Rectal smooth muscle tissue (tissue), 1 donor: ENCODE measurements around the gene SPEF1.
"Not testable (repeated sequence)": the region's sequence is repeated elsewhere in the genome, so short reads cannot be mapped to it uniquely, and the experiment has no call there.

ENCODE experiments used
- H3K27ac ChIP-seq: one replicate; pipeline ENCODE4 v1.7.0; 2013; ENCODE audit warnings: low read depth, low read length, inconsistent platforms
- H3K27me3 ChIP-seq: one replicate; pipeline ENCODE4 v1.7.0; 2013; ENCODE audit warnings: low read length; ENCODE audit not compliant: control insufficient read depth, insufficient read depth
- H3K36me3 ChIP-seq: one replicate; pipeline ENCODE4 v1.7.0; 2013; ENCODE audit warnings: low read length; ENCODE audit not compliant: control insufficient read depth, insufficient read depth
- H3K4me1 ChIP-seq: one replicate; pipeline ENCODE4 v1.7.0; 2013; ENCODE audit warnings: low read length; ENCODE audit not compliant: control insufficient read depth, insufficient read depth
- H3K4me3 ChIP-seq: one replicate; pipeline ENCODE4 v1.7.0; 2013; ENCODE audit warnings: low read length
- H3K9ac ChIP-seq: one replicate; pipeline ENCODE4 v1.7.0; 2013; ENCODE audit warnings: low read length

Gene SPEF1

DNA sequence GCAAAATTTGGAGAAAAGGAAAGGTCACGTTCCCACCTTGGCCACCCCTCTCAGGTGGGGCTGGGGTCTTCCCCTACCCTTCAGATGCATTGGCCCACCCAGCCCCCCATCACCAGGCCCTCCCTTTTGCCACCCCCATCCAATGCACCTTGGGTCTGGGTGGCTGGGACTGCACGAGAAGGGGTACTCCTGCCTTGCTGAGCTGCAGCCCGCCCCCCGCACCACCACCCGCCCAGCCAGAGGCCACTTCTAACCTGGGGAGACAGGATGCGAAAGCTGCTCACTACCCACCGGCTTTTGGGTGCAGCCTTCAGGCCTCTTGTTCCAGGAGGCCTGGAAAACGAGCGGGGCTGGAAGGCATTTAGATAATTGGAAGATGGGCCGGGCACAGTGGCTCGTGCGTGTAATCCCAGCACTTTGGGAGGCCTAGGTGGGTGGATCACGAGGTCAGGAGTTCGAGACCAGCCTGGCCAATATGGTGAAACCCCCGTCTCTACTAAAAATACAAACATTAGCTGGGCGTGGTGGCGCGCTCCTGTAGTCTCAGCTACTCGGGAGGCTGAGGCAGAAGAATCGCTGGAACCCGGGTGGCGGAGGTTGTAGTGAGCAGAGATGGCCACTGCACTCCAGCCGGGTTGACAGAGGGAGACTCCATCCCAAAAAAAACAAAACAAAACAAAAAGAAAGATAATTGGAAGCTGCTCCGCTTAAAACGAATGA is 13.6 kb upstream of the SPEF1 start:
- no peak overlapping the region for H3K9ac ChIP-seq
- peaks cover 9% of the 10 kb centered on the region for H3K4me1 ChIP-seq
- H3K27ac ChIP-seq, result peak overlapping the region; percentile 100
- no peaks in the 10 kb centered on the region for H3K36me3 ChIP-seq
- peak overlapping the region; percentile 97 for H3K4me3 ChIP-seq
- H3K27me3 ChIP-seq, result no peaks in the 10 kb centered on the region

DNA sequence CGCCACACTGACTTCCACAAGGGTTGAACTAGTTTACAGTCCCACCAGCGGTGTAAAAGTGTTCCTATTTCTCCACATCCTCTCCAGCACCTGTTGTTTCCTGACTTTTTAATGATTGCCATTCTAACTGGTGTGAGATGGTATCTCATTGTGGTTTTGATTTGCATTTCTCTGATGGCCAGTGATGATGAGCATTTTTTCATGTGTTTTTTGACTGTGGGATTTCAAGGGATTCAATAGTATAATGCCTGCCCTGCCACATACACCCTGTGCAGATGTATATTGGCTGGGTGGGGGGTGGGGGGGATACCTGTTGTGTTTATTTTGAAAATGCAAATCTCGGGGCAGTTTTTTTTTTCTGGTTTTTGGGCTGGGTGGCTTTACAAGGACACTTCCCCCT is 12.9 kb upstream of the SPEF1 start:
- not testable (repeated sequence) for H3K36me3 ChIP-seq, H3K9ac ChIP-seq, H3K27ac ChIP-seq, H3K4me1 ChIP-seq, H3K27me3 ChIP-seq, H3K4me3 ChIP-seq

DNA sequence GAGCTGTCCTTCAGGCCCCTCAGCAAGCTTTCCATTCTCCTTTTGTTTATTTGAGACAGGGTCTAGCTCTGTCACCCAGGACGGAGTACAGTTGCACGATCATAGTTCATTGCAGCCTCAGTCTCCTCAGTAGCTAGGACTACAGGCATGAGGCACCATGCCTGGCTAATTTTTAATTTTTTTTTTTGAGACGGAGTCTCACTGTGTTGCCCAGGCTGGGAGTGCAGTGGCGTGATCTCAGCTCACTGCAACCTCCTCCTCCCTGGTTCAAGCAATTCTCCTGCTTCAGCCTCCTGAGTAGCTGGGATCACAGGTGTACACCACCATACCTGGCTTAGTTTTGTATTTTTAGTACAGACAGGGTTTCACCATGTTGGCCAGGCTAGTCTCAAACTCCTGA is 8.0 kb upstream of the SPEF1 start:
- not testable (repeated sequence) for H3K4me3 ChIP-seq, H3K9ac ChIP-seq, H3K27me3 ChIP-seq, H3K36me3 ChIP-seq, H3K27ac ChIP-seq
- H3K4me1 ChIP-seq, result peaks cover 20% of the 10 kb centered on the region

DNA sequence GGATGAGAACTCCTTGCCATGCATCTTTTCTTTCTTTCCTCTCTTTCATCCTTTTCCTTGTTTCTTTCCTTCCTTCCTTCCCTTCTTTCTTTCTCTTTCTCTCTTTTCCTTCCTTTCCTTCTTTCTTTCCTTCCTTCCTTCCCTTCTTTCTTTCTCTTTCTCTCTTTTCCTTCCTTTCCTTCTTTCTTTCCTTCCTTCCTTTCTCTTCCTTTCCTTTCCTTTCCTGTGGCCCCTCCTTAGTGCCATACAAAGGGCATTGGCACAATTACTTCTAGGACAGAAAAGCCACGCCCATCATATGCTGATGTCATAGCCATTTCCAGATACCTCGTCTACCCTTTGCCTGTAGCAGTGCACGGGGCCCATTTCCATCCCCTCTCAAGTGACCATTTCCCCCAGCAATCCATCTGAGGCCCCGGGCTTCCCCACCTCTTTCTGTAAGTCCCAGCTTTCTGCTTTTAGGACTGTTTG is 7.5 kb upstream of the SPEF1 start:
- H3K9ac ChIP-seq, result no peak overlapping the region
- H3K4me3 ChIP-seq, result no peak overlapping the region
- H3K27me3 ChIP-seq, result no peaks in the 10 kb centered on the region
- peaks cover 20% of the 10 kb centered on the region for H3K4me1 ChIP-seq
- no peaks in the 10 kb centered on the region for H3K36me3 ChIP-seq
- no peak overlapping the region for H3K27ac ChIP-seq

DNA sequence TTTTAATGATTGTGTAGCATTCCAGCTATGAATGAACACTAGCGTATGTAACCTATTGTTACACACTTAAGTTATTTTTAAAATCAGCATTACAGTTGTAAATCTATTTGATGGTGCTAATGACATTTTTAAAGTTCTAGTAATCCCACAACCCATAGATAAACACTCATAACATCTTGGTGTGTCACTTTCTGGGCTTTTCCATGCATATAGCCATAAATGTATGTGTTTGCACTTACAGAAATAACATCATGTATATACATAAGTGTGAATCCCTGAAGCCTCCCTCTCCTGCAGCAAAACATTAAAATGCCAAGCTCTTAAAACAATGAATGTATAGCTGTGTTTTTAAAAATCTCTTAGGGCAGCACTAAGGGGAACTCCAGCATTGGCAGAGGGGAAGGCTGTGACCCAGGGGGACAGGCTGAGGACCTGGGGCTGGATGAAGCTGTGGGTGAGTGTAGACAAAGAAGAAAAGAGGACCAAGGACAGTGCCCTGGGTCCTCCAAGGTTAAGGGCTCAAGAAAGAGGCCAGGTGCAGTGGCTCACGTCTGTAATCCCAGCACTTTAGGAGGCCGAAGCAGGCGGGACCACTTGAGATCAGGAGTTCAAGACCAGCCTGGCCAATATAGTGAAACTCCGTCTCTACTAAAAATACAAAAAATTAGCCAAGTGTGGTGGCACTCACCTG is 6.2 kb upstream of the SPEF1 start:
- Histone ChIP-seq H3K4me3 (peak overlapping the region; percentile 17), H3K36me3 (no peaks in the 10 kb centered on the region), H3K4me1 (peaks cover 20% of the 10 kb centered on the region), H3K9ac (peak overlapping the region; percentile 30), H3K27me3 (no peaks in the 10 kb centered on the region), H3K27ac (no peak overlapping the region)

DNA sequence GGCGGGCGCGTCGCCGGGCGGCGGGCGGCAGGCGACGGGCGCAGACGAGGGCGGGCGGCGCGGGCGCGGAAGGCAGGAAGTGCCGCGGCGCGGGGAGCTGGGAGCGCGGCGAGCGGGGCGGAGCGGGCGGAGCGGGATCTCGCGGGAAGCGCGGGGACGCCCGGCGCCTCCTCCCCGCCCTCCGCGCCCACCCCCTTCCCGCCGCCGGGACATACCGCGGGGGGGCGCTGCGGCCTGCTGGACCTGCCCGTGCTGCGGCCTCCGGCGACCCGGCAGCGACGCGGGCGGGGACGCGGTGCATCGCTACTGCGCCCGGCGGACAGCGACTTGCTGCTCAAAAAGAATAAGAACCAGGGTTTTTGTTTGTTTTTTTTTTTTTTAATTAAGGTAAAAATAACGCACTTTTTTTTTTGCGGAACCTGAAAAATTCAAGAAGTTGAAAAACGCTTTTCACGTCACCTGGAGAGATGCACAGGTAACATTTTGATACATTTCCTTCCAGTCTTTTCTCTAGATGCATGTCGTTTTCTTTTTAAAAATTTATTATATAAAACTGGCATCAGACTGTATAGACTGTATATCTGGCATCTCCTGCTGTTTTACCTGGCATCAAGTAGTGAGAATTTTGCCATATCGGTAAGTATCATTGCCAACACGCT is 5.5 kb upstream of the SPEF1 start, which contains the start of gene CENPB:
Gene CENPB, minus strand, starts transcription at position 76 of the 659 bp plus-strand sequence. CDS start 257 bp downstream, outside the sequence.
- peaks cover 20% of the 10 kb centered on the region for H3K4me1 ChIP-seq
- H3K36me3 ChIP-seq, result no peaks in the 10 kb centered on the region
- H3K27me3 ChIP-seq, result no peaks in the 10 kb centered on the region
- H3K4me3 ChIP-seq, result peak within 1 kb of the TSS; percentile 84
- H3K27ac ChIP-seq, result peak within 1 kb of the TSS; percentile 83
- H3K9ac ChIP-seq, result peak within 1 kb of the TSS; percentile 94

DNA sequence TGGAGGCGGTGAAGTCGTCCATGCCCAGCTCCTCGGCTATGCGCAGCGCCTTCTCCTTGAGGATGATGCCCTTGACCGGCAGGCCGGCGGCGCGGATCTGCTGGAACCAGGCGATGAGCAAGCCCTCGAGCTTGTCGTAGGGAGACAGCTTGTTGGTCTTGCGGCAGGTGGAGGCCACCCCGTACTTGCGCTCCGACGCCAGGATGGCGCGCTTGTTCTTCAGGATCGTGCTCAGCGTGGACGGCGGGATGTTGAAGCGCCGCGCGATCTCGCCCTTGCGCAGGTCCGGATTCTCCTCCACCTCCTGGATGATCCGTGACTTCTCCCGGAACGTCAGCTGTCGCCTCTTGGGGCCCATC is 4.9 kb upstream of the SPEF1 start:
- Histone ChIP-seq H3K36me3 (no peaks in the 10 kb centered on the region), H3K9ac (peak overlapping the region; percentile 94), H3K4me3 (peak overlapping the region; percentile 84), H3K4me1 (peaks cover 20% of the 10 kb centered on the region), H3K27ac (peak overlapping the region; percentile 83), H3K27me3 (no peaks in the 10 kb centered on the region)

DNA sequence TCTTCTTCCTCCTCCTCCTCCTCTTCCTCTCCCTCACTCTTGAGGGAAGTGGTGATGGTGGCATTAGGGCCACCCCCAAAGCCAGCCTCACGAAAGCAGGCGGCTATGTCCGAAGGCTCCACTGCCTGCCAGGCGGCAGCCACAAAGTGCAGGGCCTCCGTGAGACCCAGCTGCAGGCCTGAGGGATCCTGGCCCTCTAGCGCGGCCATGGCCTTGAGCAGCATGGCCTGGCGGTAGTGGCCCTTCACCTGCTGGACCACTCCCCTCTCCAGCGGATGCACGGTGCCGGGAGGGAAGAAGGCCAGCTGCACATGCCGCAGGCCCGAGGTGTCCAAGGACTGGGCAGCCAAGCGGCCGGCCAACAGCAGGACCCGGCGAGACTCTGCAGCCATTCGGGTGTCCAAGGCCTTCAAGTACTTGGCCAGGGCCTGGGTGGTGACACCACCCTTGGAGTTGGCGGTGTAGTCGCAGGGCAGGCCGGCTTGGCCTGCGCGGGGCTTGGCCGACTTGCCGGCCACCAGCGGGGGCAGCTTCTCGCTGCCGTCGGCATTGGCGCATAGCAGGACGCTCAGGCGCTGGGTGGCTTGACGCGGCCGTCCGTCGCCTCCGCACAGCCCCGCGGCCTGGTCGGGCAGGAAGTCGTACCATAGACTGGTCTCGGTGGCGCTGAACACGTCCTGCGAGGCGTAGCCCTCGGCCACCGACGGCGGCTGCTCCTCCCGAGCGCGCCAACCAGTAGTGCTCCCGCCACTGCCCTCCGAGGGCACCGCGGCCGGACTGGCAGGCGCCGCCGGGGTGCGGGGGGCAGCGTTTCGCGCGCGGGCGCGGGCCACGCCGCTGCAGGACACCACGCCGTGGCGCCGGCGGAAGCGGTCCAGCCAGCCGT is 4.2 kb upstream of the SPEF1 start:
- Histone ChIP-seq H3K27me3 (no peaks in the 10 kb centered on the region), H3K9ac (peak overlapping the region; percentile 94), H3K4me3 (peak overlapping the region; percentile 84), H3K27ac (peak overlapping the region; percentile 83), H3K4me1 (peaks cover 24% of the 10 kb centered on the region), H3K36me3 (no peaks in the 10 kb centered on the region)

DNA sequence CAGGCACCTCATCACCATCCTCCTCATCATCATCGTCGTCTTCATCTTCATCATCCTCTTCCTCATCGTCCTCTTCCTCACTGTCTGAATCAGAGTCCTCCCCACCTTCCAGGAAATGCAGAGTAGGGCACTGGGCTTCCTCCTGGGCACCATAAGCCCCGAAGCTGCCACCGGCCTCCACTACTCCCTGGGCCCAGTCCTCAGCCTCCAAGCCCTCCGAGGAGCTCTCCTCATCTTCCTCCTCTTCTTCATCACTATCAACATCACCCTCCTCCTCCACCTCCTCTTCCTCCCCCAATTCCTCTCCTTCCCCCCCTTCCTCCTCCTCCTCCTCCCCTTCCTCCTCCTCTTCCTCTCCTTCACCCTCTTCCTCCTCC is 3.6 kb upstream of the SPEF1 start:
- peak overlapping the region; percentile 84 for H3K4me3 ChIP-seq
- no peaks in the 10 kb centered on the region for H3K27me3 ChIP-seq
- H3K36me3 ChIP-seq, result no peaks in the 10 kb centered on the region
- peaks cover 24% of the 10 kb centered on the region for H3K4me1 ChIP-seq
- no peak overlapping the region for H3K9ac ChIP-seq
- H3K27ac ChIP-seq, result no peak overlapping the region

DNA sequence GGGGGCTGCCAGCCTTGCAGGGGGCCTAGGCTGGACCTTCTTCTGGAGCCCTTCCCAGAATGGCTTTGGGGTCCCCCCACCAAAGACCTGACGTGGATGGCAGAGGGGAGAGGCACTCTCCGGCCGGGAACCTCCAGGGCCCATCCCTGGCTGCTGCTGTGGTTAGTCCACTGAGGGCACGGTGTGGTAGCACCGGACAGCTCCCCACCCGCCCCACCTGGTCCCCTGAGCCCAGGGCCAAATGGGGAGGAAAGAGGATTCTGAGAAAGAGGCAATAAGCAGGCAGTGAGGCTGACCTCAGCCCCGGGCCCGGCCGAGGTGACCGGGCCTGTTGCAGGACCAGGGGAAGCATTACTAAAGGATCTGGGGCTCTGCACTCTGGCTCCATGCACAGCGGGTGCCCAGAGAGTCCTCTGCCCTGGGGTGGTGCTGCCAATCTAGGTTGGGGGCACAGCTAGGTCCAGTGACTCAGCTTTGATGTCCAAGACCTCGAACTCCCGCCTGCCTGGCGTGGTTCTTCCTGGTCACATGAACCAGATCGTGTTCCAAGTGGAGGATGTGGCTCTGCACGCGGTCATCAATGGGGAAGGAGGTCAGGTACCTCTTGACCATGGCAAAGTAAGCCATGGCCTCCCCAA is 3.1 kb upstream of the SPEF1 start:
- Histone ChIP-seq H3K36me3 (no peaks in the 10 kb centered on the region), H3K9ac (no peak overlapping the region), H3K4me1 (peaks cover 24% of the 10 kb centered on the region), H3K27ac (no peak overlapping the region), H3K4me3 (peak overlapping the region; percentile 84), H3K27me3 (no peaks in the 10 kb centered on the region)

DNA sequence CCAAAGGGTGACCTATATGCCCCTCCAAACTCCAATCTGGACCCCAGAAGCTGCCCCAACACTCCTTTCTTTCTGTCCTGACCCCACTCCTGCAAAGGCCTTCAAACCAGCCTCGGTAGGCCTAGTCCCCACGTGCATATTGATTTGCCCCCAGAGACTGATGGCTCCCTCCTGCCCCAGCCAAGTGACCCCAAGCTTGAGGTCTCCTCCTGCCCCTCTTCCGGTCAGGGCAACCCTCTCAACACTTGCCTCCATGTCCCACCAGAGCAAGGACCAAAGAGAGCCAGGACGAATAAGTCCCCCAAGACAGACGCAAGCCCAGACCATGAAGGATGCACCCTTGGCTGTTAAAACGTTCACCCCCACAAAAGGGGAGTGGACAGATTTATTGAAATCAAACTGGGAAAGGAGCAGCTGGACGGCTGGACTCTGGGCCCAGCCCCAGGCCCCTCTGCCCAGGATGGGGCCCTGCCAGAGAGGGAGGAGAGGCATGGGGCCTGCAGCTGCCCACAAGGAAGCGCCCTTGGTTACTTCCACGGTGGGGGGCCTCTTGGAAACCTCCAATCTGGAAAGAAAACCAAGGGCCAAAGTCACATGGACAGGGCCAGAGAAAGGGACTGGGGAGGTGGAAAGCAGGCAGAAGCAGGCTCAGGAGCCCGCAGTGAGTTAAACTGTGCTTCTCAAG is 2.4 kb upstream of the SPEF1 start:
- Histone ChIP-seq H3K36me3 (no peaks in the 10 kb centered on the region), H3K27ac (no peak overlapping the region), H3K27me3 (no peaks in the 10 kb centered on the region), H3K9ac (no peak overlapping the region), H3K4me3 (peak overlapping the region; percentile 15), H3K4me1 (peaks cover 24% of the 10 kb centered on the region)
